WTC11 (cell line): ENCODE measurements around the gene ARHGAP23. TPM values are rescaled to one million over a fixed set of nuclear protein-coding genes. Genes with fewer than 3 reads are reported as not detected.

Experiments
- ATAC-seq: fragments of 200-7000 bp; cut with Tn5 transposase; 2 replicates; pipeline ENCODE4 v1.10.0; 2021; ENCODE audit warnings: mild to moderate bottlenecking, moderate library complexity
- CTCF ChIA-PET: fragments of 300-600 bp; sonication (Branson Sonifier 250); formaldehyde crosslinking; loops from one replicate; lab custom pipeline; 2021; ENCODE audit warnings: antibody characterized with exemption; lab: Charles Lee
- POLR2A ChIA-PET: fragments of 350-600 bp; sonication (Branson Sonifier 250); formaldehyde crosslinking; loops from one replicate; lab custom pipeline; 2021; ENCODE audit warnings: antibody characterized with exemption; lab: Charles Lee
- DNase-seq: peaks from one replicate; pipeline ENCODE4 v3.0.0; 2021; ENCODE audit warnings: low spot score
- H3K27ac Mint-ChIP-seq: 2 replicates; pipeline ENCODE4 v1.8.0; 2021; ENCODE audit warnings: mixed read lengths
- H3K27me3 Mint-ChIP-seq: 2 replicates; pipeline ENCODE4 v1.8.0; 2021; ENCODE audit warnings: low read depth, mild to moderate bottlenecking, moderate library complexity, mixed read lengths
- H3K36me3 Mint-ChIP-seq: 2 replicates; pipeline ENCODE4 v1.8.0; 2021; ENCODE audit warnings: mixed read lengths
- H3K4me1 Mint-ChIP-seq: 2 replicates; pipeline ENCODE4 v1.8.0; 2022; ENCODE audit warnings: mixed read lengths
- H3K4me3 Mint-ChIP-seq: 2 replicates; pipeline ENCODE4 v1.8.0; 2021; ENCODE audit warnings: mild to moderate bottlenecking, moderate library complexity, mixed read lengths
- H3K9me3 Mint-ChIP-seq: 2 replicates; pipeline ENCODE4 v1.8.0; 2021; ENCODE audit warnings: mixed read lengths
- ARID4B ChIP-seq: sonication (generic); formaldehyde crosslinking; IDR thresholded peaks from 2 replicates; pipeline ENCODE4 v1.8.0; 2023; ENCODE audit warnings: missing genetic modification reagents, mild to moderate bottlenecking, borderline replicate concordance
- ATF6 ChIP-seq: sonication (generic); formaldehyde crosslinking; IDR thresholded peaks from 2 replicates; pipeline ENCODE4 v1.8.1; 2023; ENCODE audit warnings: mild to moderate bottlenecking, missing genetic modification reagents
- CREB1 ChIP-seq: sonication (generic); formaldehyde crosslinking; IDR thresholded peaks from 2 replicates; pipeline ENCODE4 v1.8.0; 2023; ENCODE audit warnings: mild to moderate bottlenecking, missing genetic modification reagents
- ERG ChIP-seq: fragments of 250-450 bp; sonication (Bioruptor Pico); IDR thresholded peaks from 2 replicates; pipeline ENCODE4 v1.8.0; 2021; ENCODE audit warnings: mild to moderate bottlenecking
- FOXJ3 ChIP-seq: sonication (generic); formaldehyde crosslinking; IDR thresholded peaks from 2 replicates; pipeline ENCODE4 v1.9.0; 2021; ENCODE audit warnings: missing genetic modification reagents, mild to moderate bottlenecking, borderline replicate concordance
- FOXP4 ChIP-seq: sonication (generic); formaldehyde crosslinking; IDR thresholded peaks from 2 replicates; pipeline ENCODE4 v1.8.0; 2022; ENCODE audit warnings: mild to moderate bottlenecking, missing genetic modification reagents
- GABPB1 ChIP-seq: sonication (generic); formaldehyde crosslinking; IDR thresholded peaks from 2 replicates; pipeline ENCODE4 v1.8.1; 2023; ENCODE audit warnings: mild to moderate bottlenecking, missing genetic modification reagents
- GTF2I ChIP-seq: fragments of 250-450 bp; sonication (Bioruptor Pico); conservative IDR thresholded peaks from 2 replicates; pipeline ENCODE4 v1.4.0; 2021; ENCODE audit warnings: mild to moderate bottlenecking
- JUN ChIP-seq: sonication (generic); formaldehyde crosslinking; IDR thresholded peaks from 2 replicates; pipeline ENCODE4 v1.8.0; 2023; ENCODE audit warnings: mild to moderate bottlenecking, missing genetic modification reagents
- OVOL2 ChIP-seq: fragments of 250-450 bp; sonication (Bioruptor Pico); IDR thresholded peaks from 2 replicates; pipeline ENCODE4 v1.9.0; 2021; ENCODE audit warnings: mild to moderate bottlenecking, borderline replicate concordance
- STAT6 ChIP-seq: sonication (generic); formaldehyde crosslinking; conservative IDR thresholded peaks from 2 replicates; pipeline ENCODE4 v1.8.1; 2023; ENCODE audit warnings: mild to moderate bottlenecking, low read depth, missing genetic modification reagents, moderate library complexity
- TEAD1 ChIP-seq: sonication (generic); formaldehyde crosslinking; IDR thresholded peaks from 2 replicates; pipeline ENCODE4 v1.8.0; 2022; ENCODE audit warnings: mild to moderate bottlenecking, missing genetic modification reagents
- USF2 ChIP-seq: sonication (generic); formaldehyde crosslinking; IDR thresholded peaks from 2 replicates; pipeline ENCODE4 v1.8.1; 2023; ENCODE audit warnings: mild to moderate bottlenecking, missing genetic modification reagents, moderate library complexity
- ZBTB21 ChIP-seq: sonication (generic); formaldehyde crosslinking; IDR thresholded peaks from 2 replicates; pipeline ENCODE4 v1.8.1; 2023; ENCODE audit warnings: mild to moderate bottlenecking, missing genetic modification reagents, borderline replicate concordance
- ZMAT4 ChIP-seq: fragments of 250-450 bp; sonication (Bioruptor Pico); IDR thresholded peaks from 2 replicates; pipeline ENCODE4 v1.9.0; 2021; ENCODE audit warnings: mild to moderate bottlenecking
- ZNF425 ChIP-seq: fragments of 250-450 bp; sonication (Bioruptor Pico); conservative IDR thresholded peaks from 2 replicates; pipeline ENCODE4 v1.9.0; 2021; ENCODE audit warnings: mild to moderate bottlenecking
- total RNA-seq: library from RNA; stranded (reverse); gene quantifications from 3 replicates; pipeline ENCODE4 v1.2.3, GENCODE V29; 2021

Gene ARHGAP23
- total RNA-seq, 1 experiment from 2014 or later = 66.0 TPM

GRCh38 chr17:38466346-38467315 lies 38.4 kb downstream of the ARHGAP23 start (continued):
- TF ChIP-seq STAT6 (CRISPR knock-in tag) (no peak), ZNF425 (CRISPR knock-in tag) (no peak), GTF2I (no peak), FOXJ3 (CRISPR knock-in tag) (no peak), TEAD1 (CRISPR knock-in tag) (no peak), OVOL2 (CRISPR knock-in tag) (no peak), CREB1 (CRISPR knock-in tag) (no peak), ZMAT4 (no peak), FOXP4 (no peak), ATF6 (no peak), ERG (CRISPR knock-in tag) (no peak), ZBTB21 (CRISPR knock-in tag) (no peak), JUN (no peak)
- TF ChIP-seq, all 79 proteins: peak for 0

- TF ChIP-seq GABPB1 (no peak), ARID4B (CRISPR knock-in tag) (no peak), USF2 (CRISPR knock-in tag) (no peak)
- Mint-ChIP-seq H3K4me3 (no peak overlapping the region), H3K4me1 (peaks cover 14% of the 10 kb centered on the region), H3K27me3 (no peaks in the 10 kb centered on the region), H3K9me3 (no peaks in the 10 kb centered on the region), H3K27ac (peak overlapping the region; percentile 64), H3K36me3 (peaks cover 47% of the 10 kb centered on the region)
- no peak for ATAC-seq
- ChIA-PET CTCF (no interaction called here), POLR2A (no interaction called here)
- DNase-seq = no peak
These were observed 39.2 kb downstream of the ARHGAP23 start for GRCh38 chr17:38467491-38467890.
